Loucy (cell line): ENCODE results near the gene STK40.

ENCODE experiments used
- CTCF ChIP-seq: fragments of 200-600 bp; sonication (generic); conservative IDR thresholded peaks from 2 replicates; pipeline ENCODE4 v1.5.1; 2014; ENCODE audit warnings: mild to moderate bottlenecking, antibody characterized with exemption, low read length
- EZH2phosphoT487 ChIP-seq: fragments of 200-600 bp; IDR thresholded peaks from 2 replicates; pipeline ENCODE4 v1.6.1; 2018; ENCODE audit warnings: antibody characterized with exemption, mild to moderate bottlenecking, moderate library complexity, borderline replicate concordance

DNA sequence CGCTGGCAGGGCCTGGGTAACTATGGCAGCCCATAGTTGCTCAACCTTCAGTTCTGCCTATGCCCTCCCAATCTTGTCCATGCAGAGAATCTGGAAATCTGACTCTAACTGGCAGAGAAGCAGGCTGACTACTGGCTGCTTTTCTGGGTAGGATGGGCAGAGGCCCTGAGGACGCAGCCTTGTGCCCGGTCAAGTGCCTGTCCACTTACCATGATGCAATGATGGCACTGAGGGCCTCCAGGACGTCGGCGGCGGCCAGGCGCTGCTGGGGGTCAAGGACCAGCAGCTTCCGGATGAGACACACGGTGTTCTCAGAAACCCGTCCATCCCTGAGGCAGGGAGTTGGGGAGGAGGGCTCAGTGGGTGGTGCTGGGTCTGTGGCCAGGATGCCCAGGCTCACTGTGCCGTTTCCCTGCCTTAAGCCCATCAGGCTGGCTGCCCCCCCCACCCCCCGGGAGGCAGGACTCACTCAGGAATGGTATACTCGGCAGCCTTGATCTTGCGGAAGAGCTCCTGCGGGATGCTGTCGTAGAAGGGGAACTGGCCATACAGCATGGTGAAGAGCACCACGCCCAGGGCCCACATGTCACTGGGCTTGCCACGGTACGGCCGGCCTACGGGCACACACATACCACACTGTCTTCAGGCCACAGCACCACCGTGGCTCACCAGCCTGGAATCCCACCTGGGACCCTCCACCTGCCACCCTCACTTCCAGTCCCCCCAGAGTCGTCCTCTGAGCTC is 41.9 kb downstream of the STK40 start:
- TF ChIP-seq CTCF (no peak), EZH2phosphoT487 (no peak)
